GM08714 (cell line): Measurements from ENCODE around the gene PAX2.

Experiments
- H3K4me3 ChIP-seq: fragments of 200-500 bp; sonication (Bioruptor generic); 2 replicates; pipeline ENCODE4 v1.5.1; 2014; ENCODE audit warnings: mild to moderate bottlenecking, low read length, inconsistent platforms
- ZNF274 ChIP-seq: IDR thresholded peaks from 2 replicates; pipeline ENCODE4 v1.6.1; 2012; ENCODE audit warnings: mild to moderate bottlenecking, low read depth, low read length

The PAX2 gene

GRCh38 chr10:100800931-100801330 lies 55.5 kb downstream of the PAX2 start:
- TF ChIP-seq ZNF274 = no peak
- no peak overlapping the region for H3K4me3 ChIP-seq

DNA sequence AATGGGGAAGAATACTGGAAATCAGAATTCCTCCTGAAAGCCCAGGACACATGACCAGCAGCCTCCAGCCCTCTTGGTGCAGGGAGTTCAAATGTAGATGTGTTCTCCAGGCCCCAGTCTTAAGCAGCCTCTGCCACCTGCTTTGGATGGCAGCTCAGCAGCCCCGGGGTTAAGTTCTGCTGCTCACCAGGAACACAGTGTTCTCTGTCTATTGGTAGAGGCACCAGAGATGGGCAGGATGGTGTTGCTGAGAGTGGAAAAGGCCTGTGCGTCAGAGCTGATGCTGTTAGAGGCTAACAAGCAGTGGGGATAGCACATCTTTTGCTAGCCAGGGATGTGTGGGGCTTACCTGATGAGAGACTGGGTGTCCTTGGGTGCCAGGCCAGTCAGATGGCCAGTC lies 56.8 kb downstream of the PAX2 start:
- no peak for TF ChIP-seq ZNF274
- no peak overlapping the region for H3K4me3 ChIP-seq

- no peak overlapping the region for H3K4me3 ChIP-seq
- TF ChIP-seq ZNF274 = no peak
Measured at GRCh38 chr10:100802607-100803006, 57.2 kb downstream of the PAX2 start.

DNA sequence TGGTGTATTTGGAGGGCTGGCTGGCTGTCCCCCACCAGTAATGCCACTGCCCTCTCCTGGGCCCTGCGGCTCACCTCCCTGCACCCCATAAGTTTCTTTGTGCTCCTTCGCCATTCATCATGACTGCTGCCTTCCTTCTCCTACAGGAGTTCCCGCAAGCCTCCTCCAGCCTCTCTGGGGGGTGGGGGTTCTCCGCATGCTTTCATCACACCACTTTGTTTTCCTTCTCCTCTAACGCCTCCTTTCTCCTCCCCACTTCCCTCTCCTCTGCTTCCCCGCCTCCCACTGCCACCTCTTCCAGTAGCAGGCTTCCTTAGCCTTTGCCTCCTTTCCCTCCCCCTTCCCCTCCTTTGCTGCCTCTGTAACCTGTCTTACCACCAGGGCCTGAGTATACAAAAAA lies 58.1 kb downstream of the PAX2 start:
- H3K4me3 ChIP-seq = no peak overlapping the region
- TF ChIP-seq ZNF274 = no peak

DNA sequence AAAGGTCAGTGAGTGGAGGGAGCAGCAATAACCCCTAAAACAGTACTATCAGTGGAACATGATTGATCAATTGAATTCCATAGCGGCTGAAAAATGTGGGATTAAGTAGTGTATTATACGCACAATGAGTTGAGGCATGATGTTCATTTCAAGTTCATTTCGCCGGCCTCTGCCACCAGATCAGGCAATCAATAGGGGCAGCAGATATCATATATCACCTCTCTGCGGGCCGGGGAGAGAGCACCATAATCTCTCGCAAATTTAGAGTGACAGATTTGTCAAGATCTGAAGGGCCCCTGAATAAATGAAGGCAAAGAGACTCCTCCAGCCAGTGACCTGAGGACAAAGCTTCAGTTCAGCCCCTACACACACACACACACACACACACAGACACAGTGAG lies 58.5 kb downstream of the PAX2 start:
- no peak for TF ChIP-seq ZNF274
- H3K4me3 ChIP-seq = no peak overlapping the region

- no peak for TF ChIP-seq ZNF274
- H3K4me3 ChIP-seq = no peak overlapping the region
Measured at GRCh38 chr10:100805543-100806355, 60.4 kb downstream of the PAX2 start.

DNA sequence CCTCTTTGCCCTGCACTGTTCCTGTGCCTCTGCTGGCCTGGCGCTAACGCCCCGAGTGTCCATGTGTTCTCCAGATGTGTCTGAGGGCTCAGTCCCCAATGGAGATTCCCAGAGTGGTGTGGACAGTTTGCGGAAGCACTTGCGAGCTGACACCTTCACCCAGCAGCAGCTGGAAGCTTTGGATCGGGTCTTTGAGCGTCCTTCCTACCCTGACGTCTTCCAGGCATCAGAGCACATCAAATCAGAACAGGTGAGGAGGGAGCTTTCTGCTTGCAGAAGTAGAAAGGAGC lies 60.9 kb downstream of the PAX2 start:
- H3K4me3 ChIP-seq = no peak overlapping the region
- no peak for TF ChIP-seq ZNF274

GRCh38 chr10:100807241-100807951 lies 62.0 kb downstream of the PAX2 start:
- TF ChIP-seq ZNF274 = no peak

DNA sequence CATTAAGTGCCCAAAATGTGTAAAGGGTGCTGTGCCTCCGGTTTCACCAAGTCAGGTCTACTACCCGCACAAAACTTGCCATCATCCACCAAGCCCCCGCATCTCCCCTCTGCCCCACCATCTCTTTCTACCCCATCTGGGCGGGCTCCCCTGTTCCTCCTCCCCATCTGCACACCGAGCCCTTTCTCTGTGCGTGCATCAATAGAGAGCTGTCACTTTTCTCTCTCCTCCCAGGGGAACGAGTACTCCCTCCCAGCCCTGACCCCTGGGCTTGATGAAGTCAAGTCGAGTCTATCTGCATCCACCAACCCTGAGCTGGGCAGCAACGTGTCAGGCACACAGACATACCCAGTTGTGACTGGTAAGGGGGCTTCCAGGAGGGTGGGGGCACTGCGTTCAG lies 63.5 kb downstream of the PAX2 start:
- no peak for TF ChIP-seq ZNF274
- no peak overlapping the region for H3K4me3 ChIP-seq

More at GRCh38 chr10:100807241-100807951, 62.0 kb downstream of the PAX2 start:
- H3K4me3 ChIP-seq = no peak overlapping the region

GRCh38 chr10:100810091-100810834 lies 64.9 kb downstream of the PAX2 start:
- TF ChIP-seq ZNF274 = no peak
- H3K4me3 ChIP-seq = no peak overlapping the region

- no peak overlapping the region for H3K4me3 ChIP-seq
- TF ChIP-seq ZNF274 = no peak
Measured at GRCh38 chr10:100810835-100811116, 65.4 kb downstream of the PAX2 start.

GRCh38 chr10:100811261-100811660 lies 65.9 kb downstream of the PAX2 start:
- no peak overlapping the region for H3K4me3 ChIP-seq
- TF ChIP-seq ZNF274 = no peak

DNA sequence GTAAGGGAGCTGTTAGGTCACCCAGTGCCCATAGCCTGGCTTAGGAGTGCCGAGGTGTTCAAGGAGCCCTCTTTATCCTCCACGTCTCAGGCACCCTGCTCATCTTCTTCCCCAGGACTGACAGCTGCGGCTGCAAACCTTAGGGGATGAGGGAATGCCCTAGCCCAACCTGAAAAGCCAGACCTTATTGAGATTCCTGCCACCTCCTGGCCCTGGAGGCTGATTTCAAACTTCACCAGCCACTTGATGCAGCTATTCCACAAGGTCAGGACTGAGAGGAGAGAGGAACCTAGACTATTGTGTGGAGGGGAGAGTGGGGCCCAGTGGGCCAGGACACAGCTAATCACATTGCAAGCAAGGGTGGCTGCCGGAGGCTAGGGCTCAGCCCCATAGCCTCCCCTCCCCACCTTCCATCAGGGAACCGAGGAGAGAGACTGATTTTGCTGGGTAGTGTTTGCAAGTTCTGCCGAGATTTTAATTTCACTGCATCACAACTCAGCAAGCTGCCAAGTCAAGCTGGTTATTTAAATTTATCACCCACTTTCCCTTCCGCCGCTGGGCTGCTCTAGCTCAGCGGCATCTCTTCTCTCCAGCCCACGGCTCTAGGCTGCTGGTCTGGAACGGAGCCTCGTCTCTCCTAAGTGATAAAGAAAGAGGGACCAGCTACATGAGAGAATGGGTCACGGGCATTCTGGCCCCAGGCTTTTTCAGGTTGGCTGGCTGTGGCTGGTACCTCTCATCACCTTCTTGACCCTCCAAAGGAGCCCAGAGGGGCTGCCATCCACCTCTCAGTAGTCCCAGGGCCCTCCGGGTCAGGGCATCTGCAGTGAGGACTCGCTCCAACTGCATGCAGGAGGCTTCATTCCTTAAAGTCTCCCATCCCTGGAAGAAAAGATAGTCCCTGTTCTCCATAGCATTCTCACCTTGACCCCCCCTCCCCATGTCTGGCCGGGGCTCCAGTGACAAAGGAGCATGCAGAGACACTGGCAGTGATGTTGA lies 66.7 kb downstream of the PAX2 start:
- no peak for TF ChIP-seq ZNF274
- H3K4me3 ChIP-seq = no peak overlapping the region

GRCh38 chr10:100812978-100813377 lies 67.6 kb downstream of the PAX2 start:
- no peak for TF ChIP-seq ZNF274

More at GRCh38 chr10:100812978-100813377, 67.6 kb downstream of the PAX2 start:
- H3K4me3 ChIP-seq = no peak overlapping the region
